Omental fat pad (tissue), 4 donors: ENCODE data around the gene CYTH3. TPM values are rescaled to one million over a fixed set of nuclear protein-coding genes. Genes with fewer than 3 reads are reported as not detected.

Source experiments
- ATAC-seq: fragments of 150-250 bp; one replicate; pipeline ENCODE4 v1.9.1; 2016; ENCODE audit warnings: mild to moderate bottlenecking, moderate library complexity; ENCODE audit not compliant: low FRiP score
- DNase-seq: peaks from one replicate; pipeline ENCODE4 v3.0.0-alpha.2; 2019; ENCODE audit warnings: low spot score
- total RNA-seq, 4 donors: library from RNA; depleted of rRNA; stranded (reverse); fragments of >200 nt; gene quantifications; one replicate each; pipeline ENCODE4 v1.1.0, GENCODE V29; 2016
- TF ChIP-seq, protein P1 (sequence below), 3 donors: fragments of 450-650 bp; IDR thresholded peaks; one replicate each; pipeline ENCODE4 v1.5.1; 2016 to 2017; ENCODE audit warnings: antibody characterized with exemption in 3 of 3, mild to moderate bottlenecking in 3 of 3, moderate library complexity in 2 of 3

The CYTH3 gene
- total RNA-seq, 4 donors from 2014 or later, result 34.2 to 87.0 (median 60.2) TPM

DNA sequence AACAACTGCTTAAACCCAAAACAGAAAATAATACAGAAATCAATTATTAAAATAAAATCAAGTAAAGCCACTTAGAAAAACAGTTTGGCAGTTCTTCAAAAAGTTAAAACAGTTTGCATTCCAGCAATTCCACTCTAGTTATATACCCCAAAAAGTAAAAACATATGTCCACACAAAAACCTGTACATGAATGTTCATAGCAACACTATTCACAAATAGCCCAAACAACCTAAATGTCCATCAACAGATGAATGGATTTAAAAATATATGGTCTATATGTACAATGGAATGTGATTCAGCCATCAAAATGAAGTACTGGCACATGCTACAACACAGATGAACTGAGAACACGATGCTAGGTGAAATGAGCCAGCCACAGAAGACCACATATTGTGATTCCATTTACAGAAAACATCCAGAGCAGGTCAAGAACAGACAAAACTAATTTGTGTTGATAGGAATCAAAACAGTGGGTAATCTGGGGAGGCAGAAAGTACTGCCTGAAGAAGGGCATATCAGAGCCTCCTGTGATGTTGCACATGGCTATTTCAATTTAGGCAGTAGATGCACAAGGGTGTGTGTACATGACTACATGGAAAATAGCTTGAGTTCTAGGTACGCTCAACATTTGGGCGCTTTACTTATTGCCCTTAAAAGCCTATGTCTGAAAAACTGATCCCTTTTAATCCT, 66.3 kb downstream of the CYTH3 start:
- TF ChIP-seq, protein P1, sequence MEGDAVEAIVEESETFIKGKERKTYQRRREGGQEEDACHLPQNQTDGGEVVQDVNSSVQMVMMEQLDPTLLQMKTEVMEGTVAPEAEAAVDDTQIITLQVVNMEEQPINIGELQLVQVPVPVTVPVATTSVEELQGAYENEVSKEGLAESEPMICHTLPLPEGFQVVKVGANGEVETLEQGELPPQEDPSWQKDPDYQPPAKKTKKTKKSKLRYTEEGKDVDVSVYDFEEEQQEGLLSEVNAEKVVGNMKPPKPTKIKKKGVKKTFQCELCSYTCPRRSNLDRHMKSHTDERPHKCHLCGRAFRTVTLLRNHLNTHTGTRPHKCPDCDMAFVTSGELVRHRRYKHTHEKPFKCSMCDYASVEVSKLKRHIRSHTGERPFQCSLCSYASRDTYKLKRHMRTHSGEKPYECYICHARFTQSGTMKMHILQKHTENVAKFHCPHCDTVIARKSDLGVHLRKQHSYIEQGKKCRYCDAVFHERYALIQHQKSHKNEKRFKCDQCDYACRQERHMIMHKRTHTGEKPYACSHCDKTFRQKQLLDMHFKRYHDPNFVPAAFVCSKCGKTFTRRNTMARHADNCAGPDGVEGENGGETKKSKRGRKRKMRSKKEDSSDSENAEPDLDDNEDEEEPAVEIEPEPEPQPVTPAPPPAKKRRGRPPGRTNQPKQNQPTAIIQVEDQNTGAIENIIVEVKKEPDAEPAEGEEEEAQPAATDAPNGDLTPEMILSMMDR (IDR thresholded peaks at IDR 0.05), result no peak
- ATAC-seq, result no peak
- no peak for DNase-seq

DNA sequence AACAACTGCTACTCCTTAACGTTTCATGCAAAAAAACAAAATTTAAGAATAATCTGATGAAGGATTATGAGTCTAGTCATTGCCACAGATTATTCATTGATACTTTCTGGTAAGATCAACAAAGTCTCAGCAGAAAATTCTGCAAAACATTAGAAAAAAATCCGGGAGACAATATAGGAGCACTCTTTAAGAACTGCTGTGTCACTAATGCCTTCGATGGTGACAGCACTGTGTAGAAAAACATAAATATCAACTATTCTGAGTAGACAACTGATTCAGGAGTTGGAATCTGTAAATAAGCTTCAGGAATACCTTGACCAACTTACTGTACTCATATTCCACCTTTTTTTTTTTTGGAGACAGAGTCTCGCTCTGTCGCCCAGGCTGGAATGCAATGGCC, 69.0 kb downstream of the CYTH3 start:
- TF ChIP-seq, protein P1 (IDR thresholded peaks at IDR 0.05), result no peak
- no peak for DNase-seq
- no peak for ATAC-seq

DNA sequence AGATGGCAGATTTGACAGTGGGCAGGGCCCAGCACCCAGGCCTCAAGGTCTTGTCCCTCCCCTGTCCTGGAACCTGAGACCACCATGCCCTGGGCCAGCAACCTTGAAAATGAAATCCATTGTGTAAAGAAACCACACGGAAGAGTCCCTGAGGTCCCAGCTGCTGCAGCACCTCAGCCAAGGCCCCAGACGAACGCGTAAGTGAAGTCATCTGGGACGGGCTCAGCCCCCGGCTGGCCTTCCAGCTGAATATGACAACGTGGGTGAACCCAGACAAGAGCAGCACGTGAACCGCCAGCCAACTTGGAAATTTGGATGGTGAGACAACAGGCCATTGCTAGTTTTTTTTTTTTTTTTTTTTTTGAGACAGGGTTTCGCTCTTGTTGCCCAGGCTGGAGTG, 70.3 kb downstream of the CYTH3 start:
- TF ChIP-seq, protein P1 (IDR thresholded peaks at IDR 0.05), result no peak
- ATAC-seq (no peak), DNase-seq (no peak)

DNA sequence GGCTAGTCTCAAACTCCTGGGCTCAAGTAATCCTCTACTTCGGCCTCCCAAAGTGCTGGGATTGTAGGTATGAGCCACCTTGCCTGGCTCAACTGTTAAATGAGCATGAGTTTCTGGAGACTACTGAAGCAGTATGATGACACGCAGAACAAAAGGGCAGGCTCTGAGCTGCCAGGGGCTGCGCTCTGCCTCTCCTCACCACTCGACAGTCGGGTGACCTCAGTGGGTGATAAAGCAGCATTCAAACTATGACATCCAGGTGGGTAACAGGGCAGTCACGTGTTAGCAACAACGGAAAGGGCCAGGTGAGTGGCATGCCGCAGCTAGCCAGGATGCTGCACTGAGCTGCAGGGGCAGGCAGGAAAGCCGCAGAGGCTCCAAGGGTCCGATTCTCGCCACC, 71.5 kb downstream of the CYTH3 start:
- ATAC-seq (no peak), DNase-seq (no peak)
- TF ChIP-seq, protein P1 (IDR thresholded peaks at IDR 0.05), result no peak

DNA sequence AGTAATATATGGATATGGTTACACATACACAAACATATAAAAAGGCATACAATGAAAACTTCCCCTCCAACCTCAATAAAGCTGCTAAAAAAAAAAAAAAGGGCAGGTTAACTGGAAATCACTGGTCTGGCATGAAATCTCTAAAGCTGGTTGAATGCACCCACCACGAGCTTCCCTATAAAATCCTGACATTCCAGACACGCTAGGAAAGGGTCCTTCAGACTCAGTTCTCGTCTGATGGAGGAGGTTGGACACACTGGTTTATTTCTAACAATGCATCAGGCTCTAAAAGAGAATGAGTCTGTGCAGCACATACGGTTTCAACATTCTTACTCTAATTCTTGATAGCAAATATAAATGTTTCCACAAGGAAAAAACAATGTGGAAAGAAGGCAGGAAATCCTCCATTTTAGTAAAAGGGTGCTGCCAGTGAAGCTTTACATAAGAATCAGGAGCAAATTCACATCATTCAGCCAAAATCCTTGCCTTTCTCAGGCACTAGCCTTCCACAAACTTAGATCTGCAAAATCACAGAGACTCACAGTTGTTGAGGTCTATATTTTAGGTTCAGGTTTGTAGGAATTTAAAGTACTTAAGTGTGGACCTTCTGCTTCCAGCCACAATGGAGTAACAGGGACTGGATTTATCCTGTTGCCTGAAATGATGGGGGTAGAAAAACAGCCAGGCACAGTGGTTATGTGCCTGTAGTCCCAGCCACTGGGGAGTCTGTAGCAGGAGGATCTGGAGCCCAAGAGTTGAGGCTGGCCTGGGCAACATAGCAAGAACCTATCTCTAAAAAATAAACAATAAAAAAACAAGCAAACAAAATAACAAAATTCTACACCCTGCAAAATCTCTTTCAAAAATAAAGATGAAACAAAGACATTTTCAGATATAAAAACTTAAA, 73.5 kb downstream of the CYTH3 start:
- DNase-seq, result no peak
- TF ChIP-seq, protein P1 (IDR thresholded peaks at IDR 0.05), result no peak
- no peak for ATAC-seq

DNA sequence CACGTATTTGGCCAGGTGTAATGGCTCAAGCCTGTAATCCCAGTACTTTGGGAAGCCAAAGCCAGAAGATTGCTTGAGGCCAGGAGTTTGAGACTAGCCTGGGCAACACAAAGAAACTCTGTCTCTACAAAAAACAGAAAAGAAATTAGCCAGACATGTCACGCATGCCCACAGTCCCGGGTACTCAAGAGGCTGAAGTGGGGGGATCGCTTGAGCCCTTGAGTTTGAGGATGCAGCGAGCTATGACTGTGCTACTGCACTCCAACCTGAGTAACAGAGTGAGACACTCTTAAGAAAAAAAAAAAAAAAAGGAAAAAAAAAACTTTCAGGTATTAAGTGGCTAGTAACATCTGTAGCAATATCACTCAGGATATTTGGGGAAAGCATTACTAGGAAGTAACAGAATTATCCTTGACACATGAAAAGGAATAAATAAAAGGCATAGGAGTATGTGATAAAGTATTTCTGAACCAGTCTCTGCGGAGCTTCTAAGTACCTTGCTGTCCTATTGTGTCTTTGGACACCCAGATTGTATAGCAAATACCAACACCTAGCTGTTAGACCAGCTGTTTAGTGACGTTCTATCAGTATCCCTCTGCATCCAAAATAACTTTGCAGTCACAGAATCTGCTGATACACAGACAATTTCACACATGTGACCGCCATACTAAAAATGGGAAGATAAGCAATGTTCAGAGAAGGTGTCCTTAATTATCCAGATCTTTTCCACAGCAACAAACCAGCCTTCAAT, 74.4 kb downstream of the CYTH3 start:
- DNase-seq, result no peak
- ATAC-seq, result no peak
- TF ChIP-seq, protein P1 (IDR thresholded peaks at IDR 0.05), result no peak
